Kidney epithelial cell (primary cell): ENCODE results near the gene NMUR1. TPM values are rescaled to one million over a fixed set of nuclear protein-coding genes. Genes with fewer than 3 reads are reported as not detected.

Experiments
- DNase-seq: peaks from one replicate; pipeline ENCODE4 v3.0.0-alpha.2; 2010; ENCODE audit warnings: low read depth
- H3K27me3 ChIP-seq: 2 replicates; pipeline ENCODE4 v1.6.0; 2011; ENCODE audit warnings: low read length; ENCODE audit not compliant: control insufficient read depth, insufficient read depth
- H3K36me3 ChIP-seq: 2 replicates; pipeline ENCODE4 v1.5.1; 2011; ENCODE audit warnings: low read length; ENCODE audit not compliant: control insufficient read depth, insufficient read depth
- H3K4me3 ChIP-seq: 2 replicates; pipeline ENCODE4 v1.5.1; 2011; ENCODE audit warnings: low read depth, mild to moderate bottlenecking, control low read depth, low read length
- total RNA-seq: library from RNA; depleted of rRNA; stranded (reverse); fragments of >200 nt; gene quantifications from 2 replicates; pipeline ENCODE4 v1.2.3, GENCODE V29; 2015
- TF ChIP-seq, protein P1 (sequence below): IDR thresholded peaks from 2 replicates; pipeline ENCODE4 v1.5.1; 2011; ENCODE audit warnings: mild to moderate bottlenecking, moderate library complexity, low read length, control low read depth, inconsistent platforms; ENCODE audit not compliant: insufficient read depth, poor library complexity, severe bottlenecking

NMUR1 gene
- total RNA-seq, 1 donor from 2014 or later: not detected

DNA sequence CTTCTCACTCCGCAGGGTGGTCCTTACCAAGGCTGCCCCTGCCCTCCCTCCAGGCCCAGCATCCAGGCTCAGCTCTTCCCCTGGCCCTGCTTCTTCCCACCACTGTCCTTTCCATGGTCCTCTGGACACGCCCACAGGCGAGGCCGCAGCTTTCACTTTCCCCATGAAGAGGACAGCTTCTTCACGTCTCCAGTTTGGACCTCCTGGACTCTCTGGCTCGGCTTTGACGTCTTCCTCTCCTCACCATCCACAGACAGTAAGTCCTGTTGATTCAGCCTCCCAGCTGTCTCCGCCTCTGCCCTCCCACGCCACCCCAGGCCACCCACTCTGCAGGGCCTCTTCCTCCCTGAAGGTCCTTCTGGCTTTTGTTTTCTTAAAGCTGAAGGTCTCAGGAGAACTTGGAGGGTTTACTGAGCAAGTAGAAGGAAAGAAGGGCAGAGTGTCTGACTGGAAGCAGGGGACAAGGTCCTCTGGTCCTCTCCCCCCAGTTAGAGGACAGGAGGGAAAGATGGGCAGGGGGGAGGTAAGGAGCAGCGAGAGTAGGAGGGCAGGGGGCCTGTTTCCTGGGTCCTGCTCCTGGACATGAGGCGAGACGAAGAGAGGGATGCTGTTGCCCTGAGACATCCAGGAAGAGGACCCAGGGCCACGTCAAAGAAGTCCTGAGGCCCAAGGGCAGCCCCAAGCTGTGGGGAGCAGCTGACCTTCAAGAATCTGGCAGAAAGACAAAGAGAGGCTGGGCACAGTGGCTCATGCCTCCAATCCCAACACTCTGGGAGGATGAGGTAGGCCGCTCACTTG is 24.7 kb upstream of the NMUR1 start:
- DNase-seq: no peak
- Histone ChIP-seq H3K27me3 (no peaks in the 10 kb centered on the region), H3K4me3 (no peak overlapping the region), H3K36me3 (no peaks in the 10 kb centered on the region)
- TF ChIP-seq, protein P1, sequence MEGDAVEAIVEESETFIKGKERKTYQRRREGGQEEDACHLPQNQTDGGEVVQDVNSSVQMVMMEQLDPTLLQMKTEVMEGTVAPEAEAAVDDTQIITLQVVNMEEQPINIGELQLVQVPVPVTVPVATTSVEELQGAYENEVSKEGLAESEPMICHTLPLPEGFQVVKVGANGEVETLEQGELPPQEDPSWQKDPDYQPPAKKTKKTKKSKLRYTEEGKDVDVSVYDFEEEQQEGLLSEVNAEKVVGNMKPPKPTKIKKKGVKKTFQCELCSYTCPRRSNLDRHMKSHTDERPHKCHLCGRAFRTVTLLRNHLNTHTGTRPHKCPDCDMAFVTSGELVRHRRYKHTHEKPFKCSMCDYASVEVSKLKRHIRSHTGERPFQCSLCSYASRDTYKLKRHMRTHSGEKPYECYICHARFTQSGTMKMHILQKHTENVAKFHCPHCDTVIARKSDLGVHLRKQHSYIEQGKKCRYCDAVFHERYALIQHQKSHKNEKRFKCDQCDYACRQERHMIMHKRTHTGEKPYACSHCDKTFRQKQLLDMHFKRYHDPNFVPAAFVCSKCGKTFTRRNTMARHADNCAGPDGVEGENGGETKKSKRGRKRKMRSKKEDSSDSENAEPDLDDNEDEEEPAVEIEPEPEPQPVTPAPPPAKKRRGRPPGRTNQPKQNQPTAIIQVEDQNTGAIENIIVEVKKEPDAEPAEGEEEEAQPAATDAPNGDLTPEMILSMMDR: no peak

GRCh38 chr2:231554327-231554726 is 24.1 kb upstream of the NMUR1 start:
- TF ChIP-seq, protein P1: no peak
- Histone ChIP-seq H3K36me3 (no peaks in the 10 kb centered on the region), H3K4me3 (no peak overlapping the region), H3K27me3 (no peaks in the 10 kb centered on the region)
- DNase-seq: no peak

DNA sequence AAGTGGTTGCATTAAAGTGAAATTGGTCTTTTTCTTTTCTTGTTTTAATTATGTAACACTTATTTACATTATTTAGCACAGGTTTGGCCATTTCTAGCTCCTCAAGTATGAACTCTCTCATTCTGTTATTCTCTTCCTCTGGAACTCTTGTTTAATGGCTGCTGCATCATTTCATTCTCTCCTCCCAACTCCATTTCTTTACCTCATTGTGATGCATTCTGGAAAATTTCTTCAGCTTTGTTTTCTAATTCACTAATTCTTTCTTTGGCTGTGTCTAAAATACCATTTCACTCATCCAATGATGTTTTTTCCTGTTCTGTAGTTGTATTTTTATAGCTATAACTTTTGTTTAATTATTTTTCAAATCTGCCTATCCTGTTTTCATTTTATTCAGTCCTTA is 22.5 kb upstream of the NMUR1 start:
- Histone ChIP-seq H3K36me3 (no peaks in the 10 kb centered on the region), H3K4me3 (no peak overlapping the region), H3K27me3 (peaks cover 2% of the 10 kb centered on the region)
- TF ChIP-seq, protein P1: no peak
- no peak for DNase-seq

- no peak for DNase-seq
- no peaks in the 10 kb centered on the region for H3K36me3 ChIP-seq
- H3K27me3 ChIP-seq: peaks cover 2% of the 10 kb centered on the region
- H3K4me3 ChIP-seq: no peak overlapping the region
- TF ChIP-seq, protein P1: no peak
Measured at GRCh38 chr2:231549446-231550239, 19.4 kb upstream of the NMUR1 start.

GRCh38 chr2:231548752-231549151 is 18.5 kb upstream of the NMUR1 start:
- H3K4me3 ChIP-seq: no peak overlapping the region
- TF ChIP-seq, protein P1: no peak
- no peak for DNase-seq
- no peaks in the 10 kb centered on the region for H3K36me3 ChIP-seq
- peaks cover 2% of the 10 kb centered on the region for H3K27me3 ChIP-seq
